GM21723 (cell line): ENCODE results near the gene DACH1.

Experiments used
- ATAC-seq: cut with Tn5 transposase; IDR thresholded peaks from one replicate; pipeline ENCODE4 v1.9.1; 2021; ENCODE audit warnings: mild to moderate bottlenecking, moderate library complexity; ENCODE audit not compliant: unreplicated experiment

The DACH1 gene

DNA sequence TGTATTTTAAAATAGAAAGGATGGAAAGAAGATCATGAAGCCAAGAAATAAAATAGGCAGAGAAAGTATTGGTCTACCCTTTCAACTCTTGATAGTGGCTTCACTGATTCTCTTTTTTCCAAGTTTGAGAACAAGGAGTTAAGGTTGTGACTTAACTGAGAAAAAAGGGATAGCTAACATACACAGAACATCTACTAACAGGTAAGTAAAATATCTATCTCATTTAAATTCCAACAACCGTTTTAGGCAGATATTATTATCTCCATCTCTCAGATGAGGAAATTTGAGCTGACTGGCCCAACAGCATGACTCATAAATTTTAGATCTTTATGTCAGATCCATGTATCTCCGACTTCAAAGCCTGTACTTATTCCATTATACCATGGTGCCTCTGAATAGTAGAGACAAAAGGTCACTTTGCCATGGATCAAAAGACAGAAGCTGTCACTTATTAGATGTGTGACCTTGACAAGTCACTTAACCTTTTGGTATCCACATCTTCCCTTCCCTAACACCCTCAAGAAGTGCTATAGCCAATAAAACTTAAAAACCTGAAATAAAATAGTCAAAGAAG, 152.1 kb downstream of the DACH1 start:
- no peak for ATAC-seq

GRCh38 chr13:71712988-71713653, 153.9 kb downstream of the DACH1 start:
- ATAC-seq: no peak

DNA sequence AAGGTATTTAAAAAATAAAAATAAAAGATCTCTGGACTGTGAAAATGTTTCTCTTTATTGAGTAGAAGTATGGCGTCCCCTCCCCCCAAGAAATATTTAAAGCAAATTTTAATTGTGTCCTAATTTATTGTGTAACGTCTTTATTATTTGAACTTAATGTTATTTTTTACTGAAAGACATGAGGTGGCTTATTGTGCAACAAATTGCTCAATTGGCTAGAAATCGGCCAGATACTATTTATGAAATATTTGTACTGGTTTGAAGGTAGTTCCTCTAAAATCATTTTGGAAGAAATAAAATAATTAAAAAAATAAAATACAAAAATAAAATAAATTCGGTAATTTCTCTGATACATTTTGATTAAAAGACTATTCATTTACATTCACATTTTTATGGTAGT, 162.3 kb downstream of the DACH1 start:
- no peak for ATAC-seq

DNA sequence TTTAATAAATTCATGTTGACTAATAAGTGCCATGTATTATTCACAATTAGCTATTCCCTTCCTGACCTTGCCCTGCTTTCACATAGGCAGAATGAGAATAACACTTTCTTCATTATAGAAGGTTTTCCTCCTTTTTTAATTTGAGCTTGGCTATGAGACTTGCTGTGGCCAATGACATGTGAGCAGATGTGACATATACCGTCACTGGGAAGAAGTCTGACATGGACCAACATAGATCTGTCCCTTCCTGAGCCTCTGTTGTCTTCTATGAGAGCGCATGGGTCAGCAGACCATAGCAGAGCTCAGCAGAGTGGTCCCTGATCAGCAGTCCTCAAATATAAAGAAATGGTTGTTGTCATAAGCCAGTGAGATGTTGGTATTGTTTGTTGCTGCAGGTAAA, 163.9 kb downstream of the DACH1 start:
- ATAC-seq: no peak

DNA sequence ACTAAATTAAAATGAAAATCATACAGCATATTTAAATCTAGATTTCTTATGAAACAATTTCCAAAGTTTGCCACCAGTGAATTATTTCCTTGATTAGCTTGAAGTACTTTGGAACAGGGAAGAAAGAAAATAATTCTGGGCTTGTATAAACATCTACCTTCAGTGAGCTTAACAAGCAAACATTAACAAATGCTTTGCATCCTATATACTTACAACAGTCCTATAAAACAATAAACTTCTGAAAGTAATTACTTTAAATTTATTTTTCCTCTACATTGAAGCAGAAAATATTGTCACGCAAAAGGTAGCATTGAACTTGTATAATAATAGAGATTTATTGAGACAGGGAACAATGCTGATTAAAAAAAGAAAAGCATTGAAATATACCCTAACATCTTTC, 164.8 kb downstream of the DACH1 start:
- ATAC-seq: no peak

DNA sequence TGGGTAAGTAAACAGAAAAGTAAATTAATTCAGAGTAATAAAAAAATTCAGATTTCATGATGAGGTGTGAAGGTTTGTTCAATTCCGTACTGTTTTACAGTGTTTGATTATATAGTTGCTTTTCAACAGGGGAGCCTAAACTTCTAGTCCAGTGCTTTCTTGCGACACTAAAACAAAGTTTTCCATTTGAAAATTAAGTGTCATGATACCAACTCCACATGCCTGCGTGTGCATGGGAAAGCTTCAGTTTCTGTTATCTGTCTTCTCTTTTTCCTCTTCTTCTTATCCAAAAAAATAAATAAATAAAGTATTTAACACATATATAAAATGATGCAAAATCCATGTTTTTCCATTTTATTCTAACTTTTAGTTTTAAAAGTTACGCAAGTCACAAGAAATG, 165.3 kb downstream of the DACH1 start:
- ATAC-seq: no peak

DNA sequence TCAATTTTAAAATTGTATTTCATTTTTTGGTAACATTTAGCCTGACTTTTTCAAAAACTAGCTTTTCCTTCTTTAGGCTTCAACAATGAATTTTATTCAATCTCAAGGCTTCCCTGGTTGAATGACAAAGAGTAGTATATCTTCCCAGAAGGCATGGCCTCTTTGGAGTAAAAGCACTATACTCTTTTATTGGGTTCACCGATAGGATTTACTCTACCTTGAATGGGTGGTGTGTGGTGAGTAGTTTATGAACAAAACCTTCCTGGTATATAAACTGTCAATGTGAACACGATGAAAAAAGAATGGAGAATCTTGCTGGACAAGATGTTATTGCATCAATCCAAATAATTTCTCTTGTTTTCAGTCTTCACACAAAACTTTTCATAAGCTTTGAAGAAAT, 167.7 kb downstream of the DACH1 start:
- ATAC-seq: no peak

DNA sequence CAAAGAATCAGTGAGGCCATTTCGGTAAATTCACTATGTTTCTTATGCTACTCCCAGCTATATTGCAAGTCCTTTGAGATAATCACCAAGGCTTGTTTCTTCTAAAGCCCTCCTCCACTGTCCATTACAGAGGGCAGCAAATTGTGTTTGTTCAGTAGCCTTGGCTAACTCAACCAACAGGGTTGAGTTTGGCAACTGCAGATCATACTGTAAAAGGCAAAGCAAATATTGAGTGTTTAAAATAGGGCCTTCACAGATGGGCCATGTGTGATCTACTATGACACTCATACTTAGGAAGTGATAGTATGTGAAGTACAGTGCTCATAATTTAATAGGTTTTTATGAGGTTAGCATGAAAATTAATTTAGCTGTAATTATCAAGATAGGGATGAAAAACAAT, 171.3 kb downstream of the DACH1 start:
- no peak for ATAC-seq

DNA sequence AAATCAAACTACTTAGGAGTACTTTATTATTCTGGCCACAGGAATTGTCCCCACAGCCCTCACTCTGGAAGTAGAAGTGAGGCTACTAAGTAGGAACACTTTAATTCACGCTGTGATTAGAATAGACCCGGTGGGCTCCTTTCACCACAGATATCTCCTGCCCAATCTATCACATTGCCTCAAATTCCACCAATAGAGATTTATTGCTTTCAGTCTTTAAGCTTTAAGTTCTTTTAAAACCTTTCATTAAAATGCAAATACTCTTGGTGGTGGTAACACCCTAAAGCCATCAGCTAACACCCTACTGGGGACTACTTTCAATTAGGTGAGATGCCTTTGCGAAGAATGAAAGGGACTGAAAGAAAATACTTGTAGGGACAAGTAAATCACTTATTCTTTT, 181.9 kb downstream of the DACH1 start:
- no peak for ATAC-seq

DNA sequence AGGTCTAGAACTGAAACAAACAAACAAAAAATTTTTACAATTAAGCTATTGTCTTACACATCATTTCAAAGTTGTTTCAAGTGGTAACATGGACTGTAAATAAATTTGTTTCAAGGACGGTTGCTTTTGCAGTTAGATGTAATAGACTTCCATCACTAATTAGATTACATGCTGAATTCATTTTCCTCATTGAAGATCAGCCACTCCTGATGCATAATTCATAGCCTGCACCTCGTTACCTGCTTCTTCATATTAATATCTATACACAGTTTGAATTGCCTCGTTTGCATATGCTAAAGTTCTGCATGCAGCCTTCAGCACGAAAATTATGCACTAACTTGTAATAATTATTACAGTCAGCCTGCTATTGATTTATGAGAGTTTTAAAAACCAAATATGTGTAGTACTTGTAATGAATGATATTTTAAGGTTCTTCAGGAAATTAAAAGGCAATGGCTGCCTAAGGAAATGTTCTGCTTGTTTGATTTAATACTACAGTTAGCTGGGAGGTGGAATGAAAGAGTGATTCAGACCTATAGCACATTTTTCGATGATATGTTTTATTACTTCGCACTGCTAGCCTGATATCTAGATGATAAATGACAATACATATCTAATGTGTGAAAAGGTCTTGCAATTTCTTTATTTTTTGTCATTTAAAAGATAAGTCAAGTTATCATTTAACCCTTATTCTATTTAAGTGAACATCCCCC, 184.9 kb downstream of the DACH1 start:
- no peak for ATAC-seq

GRCh38 chr13:71677124-71677523, 189.9 kb downstream of the DACH1 start:
- no peak for ATAC-seq

DNA sequence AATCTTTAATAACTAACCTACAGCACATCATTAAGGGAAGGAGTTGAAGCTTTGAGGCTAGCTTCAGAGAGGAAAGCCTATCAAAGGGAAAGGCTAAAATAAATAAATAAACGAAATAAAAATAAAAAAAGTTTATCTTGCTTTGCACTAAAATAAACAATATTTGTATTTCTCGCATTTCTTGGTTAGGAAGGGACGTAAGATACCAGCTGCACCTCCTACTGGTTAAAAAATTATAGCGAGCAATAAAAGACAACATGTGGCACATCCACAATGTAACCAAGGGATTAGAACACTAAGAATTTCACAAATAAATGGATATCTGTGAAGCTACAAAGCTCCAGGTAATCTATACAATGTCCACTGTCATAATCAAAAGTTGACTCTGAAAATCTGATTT, 194.5 kb downstream of the DACH1 start:
- ATAC-seq: no peak

DNA sequence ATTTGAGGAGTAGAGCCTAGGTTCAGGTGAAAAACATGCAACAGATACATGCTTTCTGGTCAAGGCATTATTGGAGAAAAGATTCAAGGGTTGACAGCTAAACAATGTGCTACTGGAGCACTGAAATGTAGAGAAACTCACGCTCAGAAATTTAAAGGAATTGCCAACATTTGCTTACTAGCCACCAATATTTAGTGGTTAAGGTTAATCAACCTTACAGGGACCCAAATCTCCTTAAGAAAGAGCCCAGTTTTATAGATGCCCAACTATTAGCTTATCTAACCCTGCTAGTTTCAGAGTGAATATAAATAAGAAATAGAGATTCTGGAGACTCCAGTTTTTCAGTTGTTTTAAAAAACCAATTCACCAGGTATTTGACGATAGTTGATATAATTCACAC, 203.6 kb downstream of the DACH1 start:
- no peak for ATAC-seq

DNA sequence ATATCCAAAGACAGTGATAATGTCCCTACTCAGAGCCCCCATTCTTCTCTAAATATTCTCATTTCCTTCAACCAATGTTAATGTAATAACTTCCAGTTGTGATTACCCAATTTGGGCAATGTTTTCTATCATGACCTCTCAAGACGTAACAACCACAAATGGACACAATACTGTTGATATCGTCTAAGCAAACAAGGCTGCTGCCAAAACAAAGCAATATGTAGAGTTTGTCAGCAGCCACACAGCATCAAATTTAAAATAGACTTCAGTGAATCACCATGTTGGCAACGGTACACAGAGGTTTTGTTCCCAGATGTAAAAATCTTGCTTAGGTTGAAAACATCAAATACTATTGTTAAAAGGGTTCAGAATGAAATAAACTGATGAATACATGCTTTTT, 205.1 kb downstream of the DACH1 start:
- ATAC-seq: no peak

DNA sequence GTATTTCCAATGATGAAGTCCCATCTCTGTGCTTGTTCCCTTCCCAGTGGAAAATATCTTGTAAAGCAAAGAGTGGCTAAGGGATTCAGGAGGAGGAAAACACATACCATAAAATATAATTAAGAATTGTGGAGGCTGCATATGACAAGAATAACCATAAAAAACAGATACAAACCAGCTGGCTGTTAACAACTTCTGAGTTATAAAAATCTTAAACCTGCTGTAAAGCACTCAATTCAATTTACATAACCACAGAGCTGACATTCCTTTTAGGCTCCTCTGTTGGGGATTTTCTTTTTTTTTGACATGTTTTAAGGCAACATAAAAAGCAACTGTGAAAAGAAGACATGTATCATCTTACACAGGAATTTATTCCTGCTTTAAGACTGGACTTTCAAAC, 207.6 kb downstream of the DACH1 start:
- no peak for ATAC-seq

DNA sequence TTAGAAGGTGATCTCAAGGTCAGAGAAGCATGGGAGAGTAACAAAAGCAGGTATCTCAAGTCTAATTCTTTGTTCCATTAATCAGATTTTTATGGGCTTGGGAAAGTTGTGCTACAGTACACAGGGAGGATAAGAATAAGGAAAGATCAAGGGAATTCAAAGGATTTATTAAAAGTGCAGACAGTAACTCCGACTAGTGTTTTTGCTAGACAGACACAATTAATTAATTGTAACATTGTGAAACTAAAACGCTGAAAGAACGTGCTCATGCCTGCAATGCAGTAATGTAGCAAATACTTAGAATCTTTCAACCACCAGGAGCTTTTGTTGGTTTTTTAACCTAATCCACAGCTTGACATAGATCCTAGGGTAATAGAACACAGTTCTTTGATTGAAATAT, 221.5 kb downstream of the DACH1 start:
- no peak for ATAC-seq

DNA sequence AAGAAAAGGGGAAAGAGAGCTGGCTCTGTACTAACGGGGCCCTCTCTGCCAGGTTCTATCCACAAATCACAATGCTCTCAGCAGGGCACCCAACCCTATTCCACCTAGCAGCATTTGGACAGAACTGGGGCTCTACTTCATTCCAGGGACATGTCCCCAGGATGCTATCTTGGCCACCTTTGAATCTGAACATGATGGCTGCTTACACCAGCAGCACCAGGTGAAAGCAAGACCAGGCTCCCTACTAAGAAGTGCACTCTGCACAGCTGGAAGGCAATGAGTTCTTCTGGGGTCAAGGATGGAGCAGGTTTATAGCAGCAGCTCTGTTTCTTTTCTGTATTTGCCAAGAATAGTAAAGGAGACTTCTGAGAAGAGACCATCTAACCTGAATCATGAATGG, 222.4 kb downstream of the DACH1 start:
- no peak for ATAC-seq

DNA sequence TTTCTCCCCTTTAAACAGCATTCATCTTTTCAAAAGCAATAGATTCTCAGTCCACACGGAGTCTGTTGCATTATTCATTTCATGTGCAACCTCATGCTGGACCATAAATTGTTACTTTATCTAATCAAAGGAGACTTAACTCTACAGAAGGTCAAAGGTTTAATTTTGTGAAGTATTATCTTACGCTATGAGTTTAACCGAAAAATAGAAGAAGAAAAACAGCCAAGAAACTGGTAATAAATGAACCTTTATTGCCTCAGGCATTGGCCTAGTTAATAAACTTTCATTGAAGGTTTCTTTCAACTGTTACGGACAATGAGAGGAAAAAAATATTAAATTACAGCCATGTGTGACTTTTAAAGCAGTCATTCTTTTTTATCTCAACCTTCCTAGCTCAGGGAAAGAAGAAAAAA, 223.6 kb downstream of the DACH1 start:
- ATAC-seq: no peak

DNA sequence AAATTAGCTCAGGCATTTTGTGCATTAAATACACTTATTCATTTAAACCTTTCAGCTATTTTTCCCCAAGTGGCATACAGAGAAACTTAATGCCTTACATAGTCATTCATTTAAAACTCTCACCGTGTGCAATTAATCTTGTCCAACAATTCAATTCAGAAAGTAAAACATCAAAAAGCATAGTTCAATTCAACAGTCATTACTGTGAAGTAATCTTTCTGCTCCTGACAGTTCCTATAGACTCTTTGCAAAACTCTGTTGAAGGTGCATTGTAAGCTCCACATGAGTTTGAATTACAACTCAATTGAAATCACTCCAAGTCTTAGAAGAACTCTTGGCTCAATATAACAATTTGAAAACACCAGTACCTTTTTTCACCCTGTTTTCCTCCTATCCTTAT, 228.3 kb downstream of the DACH1 start:
- no peak for ATAC-seq

DNA sequence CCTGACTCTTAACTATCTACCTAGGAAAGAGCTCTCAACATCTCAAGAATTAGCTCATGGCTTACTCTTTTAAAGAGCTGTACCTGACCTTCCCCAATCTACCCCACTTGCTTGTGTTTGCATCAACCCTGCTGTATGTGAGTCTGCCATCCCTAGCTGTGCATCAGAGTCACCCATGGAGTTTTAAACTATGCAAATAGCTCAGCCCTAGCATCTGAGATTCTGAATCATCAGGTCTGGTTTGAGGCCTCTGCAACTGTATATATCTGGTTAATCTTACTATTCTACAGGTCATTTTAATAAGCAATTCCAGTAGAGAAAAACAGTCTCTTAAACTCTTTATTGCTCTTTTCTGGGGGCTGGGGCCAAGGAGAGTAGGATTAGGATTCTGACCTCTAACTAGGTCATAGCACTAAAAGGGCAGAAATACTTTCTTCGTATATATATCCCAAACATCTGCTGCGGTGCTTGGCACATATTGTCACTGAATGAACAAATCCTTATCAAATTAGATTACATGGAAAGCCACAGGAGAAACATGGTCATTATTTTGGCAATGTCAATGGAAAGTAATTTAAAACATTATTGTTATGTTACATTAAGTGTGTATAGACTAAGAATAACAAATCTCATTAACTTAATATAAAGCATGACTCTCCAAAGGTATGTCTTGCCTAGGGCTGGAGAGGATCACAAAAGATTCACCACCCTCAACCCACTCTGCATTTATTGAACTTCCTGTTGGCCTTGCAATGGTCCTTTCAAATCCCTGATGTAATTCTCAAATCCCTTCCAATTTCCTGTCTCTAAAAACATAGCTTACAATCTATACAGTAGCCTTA, 232.2 kb downstream of the DACH1 start:
- ATAC-seq: no peak

DNA sequence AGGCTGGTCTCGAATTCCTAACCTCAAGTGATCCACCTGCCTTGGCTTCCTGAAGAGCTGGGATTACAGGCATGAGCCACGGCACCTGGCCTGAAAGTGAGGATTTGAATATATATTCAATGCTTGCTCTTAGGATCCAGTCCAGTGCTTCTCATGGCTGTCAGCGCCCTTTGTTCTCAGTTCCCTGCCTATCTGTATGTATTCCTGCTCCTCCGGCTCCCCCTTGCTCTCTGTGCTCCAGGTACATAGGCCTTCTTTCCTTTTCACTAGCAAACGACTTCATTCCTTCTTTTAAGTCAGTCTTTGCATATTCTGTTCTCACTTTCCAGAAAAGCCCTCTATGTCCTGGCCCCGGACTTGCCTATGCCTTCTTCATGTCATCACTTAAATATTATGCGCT, 232.8 kb downstream of the DACH1 start:
- no peak for ATAC-seq

- no peak for ATAC-seq
Observed at GRCh38 chr13:71632721-71633120, 234.3 kb downstream of the DACH1 start.
